ENCODE results near the gene THAP8.

DNA sequence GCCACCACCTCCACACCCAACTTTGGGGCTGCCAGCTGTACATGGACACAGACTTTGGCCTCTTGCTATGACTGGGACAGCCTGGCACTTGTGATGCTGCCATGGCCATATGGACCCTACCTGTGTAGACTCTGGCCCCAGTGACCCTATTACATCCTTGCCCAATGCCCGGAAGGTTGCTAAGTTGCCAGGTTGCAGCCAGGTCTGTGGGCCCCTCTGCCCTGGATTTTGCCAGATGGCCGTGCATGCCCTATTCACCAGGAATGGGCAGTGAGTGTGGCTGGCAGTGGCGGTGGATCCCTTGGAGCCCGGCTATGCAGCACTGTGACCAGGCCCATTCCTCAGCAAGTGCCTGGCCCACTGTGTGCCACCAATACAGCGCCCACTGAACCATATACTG is 68.0 kb downstream of the THAP8 start:
- TF ChIP-seq EZH2 (conservative IDR thresholded peaks at IDR 0.05; ENCODE audit: low read depth, low read length) (no peak), SNRNP70 (IDR thresholded peaks at IDR 0.05; ENCODE audit: low read depth, low read length) (no peak), EP300 (IDR thresholded peaks at IDR 0.05; ENCODE audit: low read depth in 2 of 2, low read length in 2 of 2) (no peak), EP300 (CRISPR knock-in tag; IDR thresholded peaks at IDR 0.05; ENCODE audit: borderline replicate concordance) (no peak), POLR2AphosphoS5 (IDR thresholded peaks at IDR 0.05; ENCODE audit: low read depth, low read length) (no peak), BHLHE40 (IDR thresholded peaks at IDR 0.05; ENCODE audit: low read length) (no peak), CREB1 (IDR thresholded peaks at IDR 0.05) (no peak), CREB1 (CRISPR knock-in tag; IDR thresholded peaks at IDR 0.05) (no peak), MIXL1 (CRISPR knock-in tag; IDR thresholded peaks at IDR 0.05) (no peak), RAD21 (CRISPR knock-in tag; IDR thresholded peaks at IDR 0.05) (no peak), SRSF1 (optimal IDR thresholded peaks at IDR 0.05; ENCODE audit: low read depth, low read length) (no peak)
- TF ChIP-seq, protein P1, sequence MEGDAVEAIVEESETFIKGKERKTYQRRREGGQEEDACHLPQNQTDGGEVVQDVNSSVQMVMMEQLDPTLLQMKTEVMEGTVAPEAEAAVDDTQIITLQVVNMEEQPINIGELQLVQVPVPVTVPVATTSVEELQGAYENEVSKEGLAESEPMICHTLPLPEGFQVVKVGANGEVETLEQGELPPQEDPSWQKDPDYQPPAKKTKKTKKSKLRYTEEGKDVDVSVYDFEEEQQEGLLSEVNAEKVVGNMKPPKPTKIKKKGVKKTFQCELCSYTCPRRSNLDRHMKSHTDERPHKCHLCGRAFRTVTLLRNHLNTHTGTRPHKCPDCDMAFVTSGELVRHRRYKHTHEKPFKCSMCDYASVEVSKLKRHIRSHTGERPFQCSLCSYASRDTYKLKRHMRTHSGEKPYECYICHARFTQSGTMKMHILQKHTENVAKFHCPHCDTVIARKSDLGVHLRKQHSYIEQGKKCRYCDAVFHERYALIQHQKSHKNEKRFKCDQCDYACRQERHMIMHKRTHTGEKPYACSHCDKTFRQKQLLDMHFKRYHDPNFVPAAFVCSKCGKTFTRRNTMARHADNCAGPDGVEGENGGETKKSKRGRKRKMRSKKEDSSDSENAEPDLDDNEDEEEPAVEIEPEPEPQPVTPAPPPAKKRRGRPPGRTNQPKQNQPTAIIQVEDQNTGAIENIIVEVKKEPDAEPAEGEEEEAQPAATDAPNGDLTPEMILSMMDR (CRISPR knock-in tag; IDR thresholded peaks at IDR 0.05) = no peak
- TF ChIP-seq, protein P2, sequence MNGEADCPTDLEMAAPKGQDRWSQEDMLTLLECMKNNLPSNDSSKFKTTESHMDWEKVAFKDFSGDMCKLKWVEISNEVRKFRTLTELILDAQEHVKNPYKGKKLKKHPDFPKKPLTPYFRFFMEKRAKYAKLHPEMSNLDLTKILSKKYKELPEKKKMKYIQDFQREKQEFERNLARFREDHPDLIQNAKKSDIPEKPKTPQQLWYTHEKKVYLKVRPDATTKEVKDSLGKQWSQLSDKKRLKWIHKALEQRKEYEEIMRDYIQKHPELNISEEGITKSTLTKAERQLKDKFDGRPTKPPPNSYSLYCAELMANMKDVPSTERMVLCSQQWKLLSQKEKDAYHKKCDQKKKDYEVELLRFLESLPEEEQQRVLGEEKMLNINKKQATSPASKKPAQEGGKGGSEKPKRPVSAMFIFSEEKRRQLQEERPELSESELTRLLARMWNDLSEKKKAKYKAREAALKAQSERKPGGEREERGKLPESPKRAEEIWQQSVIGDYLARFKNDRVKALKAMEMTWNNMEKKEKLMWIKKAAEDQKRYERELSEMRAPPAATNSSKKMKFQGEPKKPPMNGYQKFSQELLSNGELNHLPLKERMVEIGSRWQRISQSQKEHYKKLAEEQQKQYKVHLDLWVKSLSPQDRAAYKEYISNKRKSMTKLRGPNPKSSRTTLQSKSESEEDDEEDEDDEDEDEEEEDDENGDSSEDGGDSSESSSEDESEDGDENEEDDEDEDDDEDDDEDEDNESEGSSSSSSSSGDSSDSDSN (CRISPR knock-in tag; IDR thresholded peaks at IDR 0.05) = no peak
- TF ChIP-seq, protein P3, sequence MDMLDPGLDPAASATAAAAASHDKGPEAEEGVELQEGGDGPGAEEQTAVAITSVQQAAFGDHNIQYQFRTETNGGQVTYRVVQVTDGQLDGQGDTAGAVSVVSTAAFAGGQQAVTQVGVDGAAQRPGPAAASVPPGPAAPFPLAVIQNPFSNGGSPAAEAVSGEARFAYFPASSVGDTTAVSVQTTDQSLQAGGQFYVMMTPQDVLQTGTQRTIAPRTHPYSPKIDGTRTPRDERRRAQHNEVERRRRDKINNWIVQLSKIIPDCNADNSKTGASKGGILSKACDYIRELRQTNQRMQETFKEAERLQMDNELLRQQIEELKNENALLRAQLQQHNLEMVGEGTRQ (IDR thresholded peaks at IDR 0.05; ENCODE audit: low read depth, low read length) = no peak
- TF ChIP-seq, protein P3 (CRISPR knock-in tag; IDR thresholded peaks at IDR 0.05; ENCODE audit: borderline replicate concordance) = no peak
